ENCODE measurements around the gene ADAMTS1. TPM values are rescaled to one million over a fixed set of nuclear protein-coding genes. Genes with fewer than 3 reads are reported as not detected.
"Not testable (repeated sequence)": the region's sequence is repeated elsewhere in the genome, so short reads cannot be mapped to it uniquely, and the experiment has no call there.

ADAMTS1 gene
- polyA plus RNA-seq (2012; ENCODE audit: missing spikeins) = not detected

DNA sequence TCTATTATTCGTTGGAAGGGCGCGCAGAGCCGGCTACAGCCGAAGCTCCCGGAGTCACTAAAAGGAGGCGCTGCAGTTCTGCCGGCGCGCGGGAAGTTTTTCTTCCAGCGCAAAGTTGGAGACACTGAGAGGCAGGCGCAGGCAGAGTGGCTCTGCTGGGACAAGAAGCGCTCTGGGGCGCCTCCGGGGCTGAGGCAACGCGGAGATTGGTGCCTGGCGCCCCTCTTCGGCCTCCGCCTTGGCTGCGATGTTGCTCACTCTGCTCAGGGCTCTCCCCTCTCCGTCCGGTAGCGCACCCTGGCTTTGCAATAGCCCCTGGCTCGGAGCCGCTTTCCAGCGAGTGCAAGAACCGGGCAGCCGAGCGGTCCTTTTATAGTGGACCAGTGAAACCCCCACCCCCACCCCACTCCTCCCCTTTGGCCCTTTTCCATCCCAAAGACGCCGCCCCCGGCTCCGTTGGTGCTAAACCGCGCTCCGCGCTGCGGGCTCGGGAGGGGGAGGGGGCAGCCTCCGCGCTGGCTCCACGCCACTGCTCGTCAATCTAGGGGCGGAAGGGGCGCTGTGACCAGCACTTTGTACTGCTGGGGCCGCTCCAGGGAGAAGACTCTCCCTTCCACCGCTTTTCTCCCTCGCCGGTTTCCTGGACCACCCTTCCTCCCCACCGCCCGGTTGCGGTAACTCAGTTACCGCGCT is at the start of gene ADAMTS1:
TSS of gene ADAMTS1 (minus strand) at position 344 of the 693 bp plus-strand sequence. CDS start 455 bp downstream, outside the sequence.
- TF ChIP-seq POLR2A (IDR thresholded peaks at IDR 0.05; ENCODE audit: low read depth, low read length) (no peak), TAF1 (IDR thresholded peaks at IDR 0.05; ENCODE audit: borderline replicate concordance, low read depth, low read length) (no peak), POLR2AphosphoS5 (IDR thresholded peaks at IDR 0.05; ENCODE audit: low read depth, low read length) (no peak)
- DNase-seq (ENCODE audit: insufficient read length) (no peak), FAIRE-seq (no peak)

DNA sequence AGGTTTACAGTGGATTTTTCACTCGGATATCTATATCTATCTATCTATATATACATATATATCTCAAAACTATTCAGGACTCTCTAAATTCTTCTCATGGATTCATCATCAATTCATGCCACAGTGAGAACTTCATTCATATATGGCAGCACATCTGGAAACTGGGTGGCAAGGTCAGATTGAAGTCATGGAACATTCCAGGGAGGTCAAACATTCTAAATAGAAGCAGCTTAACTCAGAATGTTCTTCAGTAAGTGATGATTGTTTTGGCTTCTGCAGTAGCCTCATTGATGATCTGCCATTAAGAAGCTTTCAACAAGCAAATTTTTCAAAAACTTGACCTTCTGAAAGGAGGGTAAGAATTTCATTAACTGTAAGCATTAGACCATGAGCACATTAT is 46.9 kb upstream of the ADAMTS1 start:
- no peak for TF ChIP-seq POLR2A (IDR thresholded peaks at IDR 0.05; ENCODE audit: low read depth, low read length)
- no peak for TF ChIP-seq TAF1 (IDR thresholded peaks at IDR 0.05; ENCODE audit: borderline replicate concordance, low read depth, low read length)
- TF ChIP-seq POLR2AphosphoS5 (IDR thresholded peaks at IDR 0.05; ENCODE audit: low read depth, low read length) = no peak
- FAIRE-seq = no peak
- DNase-seq (ENCODE audit: insufficient read length) = no peak

- no peak for FAIRE-seq
- no peak for DNase-seq (ENCODE audit: insufficient read length)
- TF ChIP-seq POLR2AphosphoS5 (IDR thresholded peaks at IDR 0.05; ENCODE audit: low read depth, low read length) (no peak), POLR2A (IDR thresholded peaks at IDR 0.05; ENCODE audit: low read depth, low read length) (no peak), TAF1 (IDR thresholded peaks at IDR 0.05; ENCODE audit: borderline replicate concordance, low read depth, low read length) (no peak)
Measured at GRCh38 chr21:26888931-26889330, 43.7 kb upstream of the ADAMTS1 start.

- FAIRE-seq = no peak
- no peak for DNase-seq (ENCODE audit: insufficient read length)
- TF ChIP-seq POLR2A (IDR thresholded peaks at IDR 0.05; ENCODE audit: low read depth, low read length) (no peak), TAF1 (IDR thresholded peaks at IDR 0.05; ENCODE audit: borderline replicate concordance, low read depth, low read length) (no peak), POLR2AphosphoS5 (IDR thresholded peaks at IDR 0.05; ENCODE audit: low read depth, low read length) (no peak)
Measured at GRCh38 chr21:26888256-26888655, 43.0 kb upstream of the ADAMTS1 start.

- FAIRE-seq = no peak
- TF ChIP-seq TAF1 (IDR thresholded peaks at IDR 0.05; ENCODE audit: borderline replicate concordance, low read depth, low read length) = no peak
- no peak for TF ChIP-seq POLR2A (IDR thresholded peaks at IDR 0.05; ENCODE audit: low read depth, low read length)
- TF ChIP-seq POLR2AphosphoS5 (IDR thresholded peaks at IDR 0.05; ENCODE audit: low read depth, low read length) = no peak
- DNase-seq (ENCODE audit: insufficient read length) = no peak
Measured at GRCh38 chr21:26887251-26887650, 42.0 kb upstream of the ADAMTS1 start.

- TF ChIP-seq POLR2A (IDR thresholded peaks at IDR 0.05; ENCODE audit: low read depth, low read length) (no peak), POLR2AphosphoS5 (IDR thresholded peaks at IDR 0.05; ENCODE audit: low read depth, low read length) (no peak), TAF1 (IDR thresholded peaks at IDR 0.05; ENCODE audit: borderline replicate concordance, low read depth, low read length) (no peak)
- no peak for DNase-seq (ENCODE audit: insufficient read length)
- no peak for FAIRE-seq
Measured at GRCh38 chr21:26884436-26884835, 39.2 kb upstream of the ADAMTS1 start.

DNA sequence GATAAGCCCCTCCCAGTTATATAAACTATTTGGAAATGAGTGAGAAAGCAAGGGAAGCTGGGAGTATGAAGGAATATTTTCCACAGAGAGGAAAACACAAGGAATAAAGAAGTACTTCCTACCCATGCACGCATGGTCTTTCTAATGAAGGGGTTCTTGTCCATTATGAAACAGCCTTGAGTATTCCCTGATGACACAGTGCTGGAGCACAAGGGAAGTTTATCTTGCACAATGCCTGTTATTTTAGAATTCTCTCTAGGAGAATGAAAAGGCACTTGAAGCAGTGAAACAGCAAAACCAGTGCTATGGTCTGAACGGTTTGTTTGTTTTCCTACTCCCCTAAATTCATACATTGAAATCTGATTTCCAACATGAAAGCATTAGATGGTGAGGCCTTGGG is 38.6 kb upstream of the ADAMTS1 start:
- no peak for DNase-seq (ENCODE audit: insufficient read length)
- TF ChIP-seq POLR2AphosphoS5 (IDR thresholded peaks at IDR 0.05; ENCODE audit: low read depth, low read length) = no peak
- TF ChIP-seq TAF1 (IDR thresholded peaks at IDR 0.05; ENCODE audit: borderline replicate concordance, low read depth, low read length) = no peak
- TF ChIP-seq POLR2A (IDR thresholded peaks at IDR 0.05; ENCODE audit: low read depth, low read length) = no peak
- FAIRE-seq = no peak

- DNase-seq (ENCODE audit: insufficient read length) (no peak), FAIRE-seq (no peak)
- TF ChIP-seq POLR2AphosphoS5 (IDR thresholded peaks at IDR 0.05; ENCODE audit: low read depth, low read length) (no peak), POLR2A (IDR thresholded peaks at IDR 0.05; ENCODE audit: low read depth, low read length) (no peak), TAF1 (IDR thresholded peaks at IDR 0.05; ENCODE audit: borderline replicate concordance, low read depth, low read length) (no peak)
Measured at GRCh38 chr21:26881504-26882228, 36.5 kb upstream of the ADAMTS1 start.

DNA sequence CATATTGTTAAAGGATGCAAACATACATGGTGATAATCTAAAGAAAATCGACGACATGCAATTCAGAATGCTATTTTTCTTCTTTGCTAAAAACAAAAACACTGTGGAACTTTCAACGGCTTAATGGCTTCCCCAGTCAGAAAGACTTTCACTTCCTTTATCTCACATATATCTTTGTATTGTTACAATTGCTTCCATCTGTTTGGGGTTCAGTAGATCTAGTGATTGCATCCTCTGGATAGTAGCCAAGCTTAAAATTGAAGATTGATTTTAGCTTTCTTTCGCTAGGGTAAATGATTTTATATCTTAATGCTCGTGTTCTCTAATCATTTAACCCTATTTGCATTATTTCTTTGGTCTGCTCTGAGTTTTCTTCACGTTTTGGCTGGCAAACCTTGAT is 31.8 kb upstream of the ADAMTS1 start:
- FAIRE-seq = no peak
- TF ChIP-seq POLR2AphosphoS5 (IDR thresholded peaks at IDR 0.05; ENCODE audit: low read depth, low read length) (no peak), TAF1 (IDR thresholded peaks at IDR 0.05; ENCODE audit: borderline replicate concordance, low read depth, low read length) (no peak), POLR2A (IDR thresholded peaks at IDR 0.05; ENCODE audit: low read depth, low read length) (no peak)
- DNase-seq (ENCODE audit: insufficient read length) = no peak

DNA sequence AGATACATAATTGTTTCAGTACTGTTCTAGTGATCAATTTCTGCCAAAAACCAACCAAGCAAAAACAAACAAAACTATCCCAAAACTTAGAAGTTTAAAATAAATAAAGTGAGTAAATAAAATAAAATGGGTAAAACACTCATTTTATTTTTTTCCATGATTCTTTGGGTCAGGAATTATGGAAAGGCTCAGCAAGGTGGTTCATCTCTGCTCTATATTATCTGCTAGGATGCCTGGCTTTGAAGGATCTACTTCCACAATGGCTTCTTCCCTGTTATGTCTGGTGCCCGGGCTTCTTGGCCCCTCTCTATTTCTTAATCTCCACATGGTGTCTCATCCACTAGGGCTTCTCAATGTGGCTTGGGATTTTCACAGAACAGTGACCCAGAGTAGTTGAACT is 29.1 kb upstream of the ADAMTS1 start:
- DNase-seq (ENCODE audit: insufficient read length) (no peak), FAIRE-seq (no peak)
- TF ChIP-seq POLR2A (IDR thresholded peaks at IDR 0.05; ENCODE audit: low read depth, low read length) = no peak
- TF ChIP-seq POLR2AphosphoS5 (IDR thresholded peaks at IDR 0.05; ENCODE audit: low read depth, low read length) = no peak
- no peak for TF ChIP-seq TAF1 (IDR thresholded peaks at IDR 0.05; ENCODE audit: borderline replicate concordance, low read depth, low read length)

DNA sequence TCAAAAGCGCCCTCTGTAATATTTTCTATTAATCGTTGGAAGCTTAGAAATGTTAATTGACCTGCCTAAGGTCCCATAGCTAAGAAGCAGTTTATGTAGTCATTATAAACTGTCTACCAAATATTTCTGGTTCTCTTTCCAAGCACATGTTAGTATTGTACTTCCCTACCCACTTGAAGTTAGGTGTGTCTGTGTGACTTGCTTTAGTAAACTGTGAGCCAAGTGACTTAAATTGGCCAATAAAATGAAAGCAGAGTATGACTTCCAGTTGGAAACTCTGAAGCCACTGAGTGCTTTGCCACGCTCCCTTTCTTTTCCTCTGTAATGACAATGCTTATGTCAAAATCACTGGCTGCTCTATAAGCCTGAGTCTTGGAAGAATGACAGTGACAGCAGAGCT is 20.6 kb upstream of the ADAMTS1 start:
- FAIRE-seq (no peak), DNase-seq (ENCODE audit: insufficient read length) (no peak)
- no peak for TF ChIP-seq POLR2AphosphoS5 (IDR thresholded peaks at IDR 0.05; ENCODE audit: low read depth, low read length)
- no peak for TF ChIP-seq TAF1 (IDR thresholded peaks at IDR 0.05; ENCODE audit: borderline replicate concordance, low read depth, low read length)
- no peak for TF ChIP-seq POLR2A (IDR thresholded peaks at IDR 0.05; ENCODE audit: low read depth, low read length)

- not testable (repeated sequence) for FAIRE-seq; DNase-seq (ENCODE audit: insufficient read length)
Measured at GRCh38 chr21:26856871-26857350, 11.7 kb upstream of the ADAMTS1 start.

DNA sequence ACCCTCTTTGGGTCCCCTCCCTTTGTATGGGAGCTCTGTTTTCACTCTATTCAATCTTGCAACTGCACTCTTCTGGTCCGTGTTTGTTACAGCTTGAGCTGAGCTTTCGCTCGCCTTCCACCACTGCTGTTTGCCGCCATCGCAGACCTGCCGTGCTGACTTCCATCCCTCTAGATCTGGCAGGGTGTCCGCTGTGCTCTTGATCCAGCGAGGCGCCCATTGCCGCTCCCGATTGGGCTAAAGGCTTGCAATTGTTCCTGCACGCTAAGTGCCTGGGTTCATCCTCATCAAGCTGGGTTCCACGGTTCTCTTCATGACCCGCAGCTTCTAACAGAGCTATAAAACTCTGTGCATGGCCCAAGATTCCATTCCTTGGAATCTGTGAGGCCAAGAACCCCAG is 9.5 kb upstream of the ADAMTS1 start:
- DNase-seq (ENCODE audit: insufficient read length); FAIRE-seq: not testable (repeated sequence)

Data from GM12892 (cell line).